NOMO-1 treated with dmso at 0.1 percent for 144 hours (cell line): ENCODE data around the gene GOLGA8G.
"Not testable (repeated sequence)": the region's sequence is repeated elsewhere in the genome, so short reads cannot be mapped to it uniquely, and the experiment has no call there.

Experiments used
- DNase-seq: peaks from one replicate; lab custom pipeline; 2025; ENCODE audit not compliant: unreplicated experiment; lab: John Stamatoyannopoulos, UW

GOLGA8G gene, protein sequence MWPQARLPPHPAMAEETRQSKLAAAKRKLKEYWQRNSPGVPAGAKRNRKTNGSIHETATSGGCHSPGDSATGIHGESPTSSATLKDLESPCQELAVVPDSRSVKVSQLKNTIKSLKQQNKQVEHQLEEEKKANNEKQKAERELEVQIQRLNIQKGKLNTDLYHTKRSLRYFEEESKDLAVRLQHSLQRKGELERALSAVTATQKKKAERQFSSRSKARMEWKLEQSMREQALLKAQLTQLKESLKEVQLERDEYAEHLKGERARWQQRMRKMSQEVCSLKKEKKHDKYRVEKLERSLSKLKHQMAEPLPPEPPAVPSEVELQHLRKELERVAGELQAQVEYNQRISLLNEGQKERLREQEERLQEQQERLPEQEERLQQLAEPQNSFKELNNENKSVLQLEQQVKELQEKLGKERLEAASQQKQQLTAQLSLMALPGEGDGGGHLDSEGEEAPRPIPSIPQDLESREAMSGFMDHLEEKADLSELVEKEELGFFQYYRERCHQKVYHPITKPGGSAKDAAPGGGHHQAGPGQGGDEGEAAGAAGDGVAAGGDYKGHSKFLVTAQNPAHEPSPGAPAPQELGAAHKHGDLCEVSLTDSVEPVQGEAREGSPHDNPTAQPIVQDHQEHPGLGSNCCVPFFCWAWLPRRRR

DNA sequence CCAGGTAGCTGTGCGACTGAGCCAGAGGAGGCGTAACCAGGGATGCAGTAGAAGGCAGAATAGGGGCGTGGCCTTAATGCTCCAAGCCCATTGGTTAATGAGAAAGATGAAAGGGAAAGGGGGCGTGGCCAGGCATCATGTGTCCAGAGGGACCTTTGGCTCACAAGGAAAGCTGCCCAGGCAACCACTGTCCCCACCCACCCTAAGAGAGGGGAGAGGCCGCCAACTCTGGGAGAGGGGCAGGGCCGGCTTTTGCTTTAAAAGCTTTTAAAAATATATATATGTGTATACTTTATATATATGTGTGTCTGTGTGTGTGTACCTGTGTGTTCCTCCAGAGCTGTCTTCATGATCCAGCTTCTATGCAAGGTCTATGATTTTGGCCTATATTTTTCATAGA lies at the start of gene GOLGA8G:
Gene GOLGA8G (minus strand): TSS at position 18 of the 400 bp plus-strand sequence. CDS start 62 bp downstream, outside the sequence.
- DNase-seq, result not testable (repeated sequence)

DNA sequence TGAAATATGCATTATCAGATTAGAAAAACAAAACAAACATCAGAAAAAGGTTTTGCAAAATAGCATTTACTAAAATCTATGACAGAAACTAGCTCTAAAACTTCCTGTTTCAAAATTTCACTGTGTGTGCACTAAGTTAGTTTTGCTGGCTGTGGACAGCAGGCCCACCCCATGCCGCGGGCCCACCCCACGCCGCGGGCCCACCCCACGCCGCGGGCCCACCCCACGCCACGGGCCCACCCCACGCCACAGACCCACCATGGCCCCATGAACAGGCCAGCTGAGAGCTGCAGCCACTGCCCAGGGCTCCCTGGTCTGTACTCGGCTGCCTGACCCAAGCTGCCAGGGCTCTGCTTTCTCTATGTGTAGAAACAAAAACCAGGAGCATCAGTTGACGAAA lies 40.6 kb upstream of the GOLGA8G start:
- not testable (repeated sequence) for DNase-seq

DNA sequence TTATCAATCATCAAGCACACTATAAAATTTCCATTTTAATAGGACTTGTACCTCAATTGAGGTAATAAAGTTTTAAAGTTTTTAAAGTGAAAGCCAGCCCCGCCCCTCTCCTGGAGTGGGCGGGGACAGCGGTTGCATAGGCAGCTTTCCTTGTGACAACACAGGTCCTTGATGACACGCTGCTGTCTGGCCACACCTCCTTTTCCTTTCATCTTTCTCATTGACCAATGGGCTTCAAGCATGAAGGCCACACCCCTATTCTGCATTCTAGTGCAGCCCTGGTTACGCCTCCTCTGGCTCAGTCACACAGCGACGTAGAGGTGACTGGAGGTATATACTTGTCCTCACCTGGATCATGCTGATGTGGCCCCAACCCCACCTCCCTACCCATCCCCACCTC lies 20.5 kb upstream of the GOLGA8G start, which contains the start of gene GOLGA6L25:
Gene GOLGA6L25 (plus strand): TSS at position 301 of the 400 bp plus-strand sequence. CDS start 61 bp downstream, at position 362.
- DNase-seq, result not testable (repeated sequence)

DNA sequence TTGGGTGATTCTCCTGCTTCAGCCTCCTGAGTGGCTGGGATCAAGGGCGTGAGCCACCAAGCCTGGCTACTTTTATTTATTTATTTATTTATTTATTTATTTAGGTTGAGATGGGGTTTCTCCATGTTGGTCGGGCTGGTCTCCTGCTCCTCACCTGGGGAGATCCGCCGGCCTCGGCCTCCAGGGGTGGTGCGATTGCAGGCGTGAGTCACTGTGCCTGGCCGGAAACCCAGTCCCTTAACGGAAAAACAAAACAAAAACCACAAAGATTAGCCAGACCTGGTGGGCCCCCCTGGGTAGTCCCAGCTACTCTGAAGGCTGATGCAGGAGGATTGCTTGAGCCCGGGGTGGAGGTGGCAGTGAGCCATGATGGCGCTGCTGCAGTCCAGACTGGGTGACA lies 17.6 kb downstream of the GOLGA8G start:
- not testable (repeated sequence) for DNase-seq

DNA sequence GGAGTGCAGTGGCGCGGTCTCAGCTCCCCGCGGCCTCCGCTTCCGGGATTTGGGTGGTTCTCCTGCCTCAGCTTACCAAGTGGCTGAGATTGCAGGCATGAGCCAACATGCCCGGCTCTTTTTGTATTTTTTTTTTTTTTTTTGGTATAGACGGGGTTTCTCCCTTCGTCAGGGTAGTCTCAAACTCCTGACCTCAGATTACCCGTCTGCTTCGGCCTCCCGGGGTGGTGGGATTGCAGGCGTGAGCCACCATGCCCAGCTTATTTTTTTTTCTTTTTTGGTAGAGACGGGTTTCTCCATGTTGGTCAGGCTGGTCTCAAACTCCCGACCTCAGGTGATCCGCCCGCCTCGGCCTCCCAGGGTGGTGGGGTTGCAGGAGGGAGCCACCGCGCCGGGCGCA lies 18.6 kb downstream of the GOLGA8G start:
- DNase-seq, result not testable (repeated sequence)

DNA sequence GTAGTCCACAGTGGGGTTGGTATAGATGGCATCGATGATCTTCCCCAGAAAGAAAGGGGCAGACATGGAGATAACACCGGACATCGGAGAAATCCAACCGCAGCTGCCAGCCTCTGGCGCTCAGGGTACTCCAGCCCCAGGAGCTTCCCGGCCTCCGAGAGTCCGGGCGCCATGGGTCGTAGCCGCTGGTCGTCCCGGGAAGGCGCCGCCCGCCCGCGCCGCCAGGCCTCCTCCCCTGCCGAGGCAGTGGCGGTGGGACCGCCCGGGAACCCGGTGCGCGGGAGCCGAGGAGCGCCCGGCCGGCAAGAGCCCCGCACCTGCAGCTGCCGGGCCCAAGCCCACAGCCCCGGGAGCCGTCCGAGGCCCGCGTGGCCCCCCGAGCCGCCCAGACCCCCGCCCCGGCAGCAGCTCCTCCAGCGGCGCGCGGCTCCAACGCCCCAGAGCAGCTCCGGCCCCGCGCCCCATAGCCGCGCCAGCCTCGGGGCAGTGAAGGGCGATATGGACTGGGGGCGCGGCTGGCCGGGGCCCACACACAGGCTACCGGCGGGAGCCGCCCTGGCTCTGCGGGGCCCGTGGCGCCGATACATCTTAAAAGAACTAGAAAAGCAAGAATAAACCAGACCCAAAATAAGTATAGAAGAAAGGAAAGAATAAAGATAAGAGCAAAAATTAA lies 24.4 kb downstream of the GOLGA8G start:
- not testable (repeated sequence) for DNase-seq

DNA sequence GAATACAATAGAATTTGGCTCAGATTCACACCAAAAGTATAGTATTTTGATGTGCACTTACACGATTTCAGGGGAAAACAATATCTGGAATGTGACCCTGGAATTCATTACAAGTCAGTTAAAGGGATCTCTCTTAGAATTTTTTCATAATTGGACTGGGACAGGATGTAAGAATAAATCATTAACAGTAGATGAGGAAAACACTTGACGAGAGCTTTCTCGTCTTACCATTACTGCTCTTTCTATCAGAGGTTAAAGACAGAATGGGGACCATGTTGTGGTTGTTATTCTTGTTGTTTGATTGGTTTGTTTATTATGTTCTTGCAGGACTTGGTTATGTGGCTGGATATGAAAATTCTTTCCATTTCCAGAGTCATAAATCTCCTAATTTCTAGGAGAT lies 51.4 kb downstream of the GOLGA8G start:
- DNase-seq, result not testable (repeated sequence)
